ENCODE data around the gene C1QB.
A peak's percentile ranks its signal among the peaks of the same experiment; 100 is the strongest.
"Not testable (repeated sequence)": the region's sequence is repeated elsewhere in the genome, so short reads cannot be mapped to it uniquely, and the experiment has no call there.

Gene C1QB

GRCh38 chr1:22660716-22661241 lies 7.7 kb downstream of the C1QB start:
- TF ChIP-seq, protein P1, sequence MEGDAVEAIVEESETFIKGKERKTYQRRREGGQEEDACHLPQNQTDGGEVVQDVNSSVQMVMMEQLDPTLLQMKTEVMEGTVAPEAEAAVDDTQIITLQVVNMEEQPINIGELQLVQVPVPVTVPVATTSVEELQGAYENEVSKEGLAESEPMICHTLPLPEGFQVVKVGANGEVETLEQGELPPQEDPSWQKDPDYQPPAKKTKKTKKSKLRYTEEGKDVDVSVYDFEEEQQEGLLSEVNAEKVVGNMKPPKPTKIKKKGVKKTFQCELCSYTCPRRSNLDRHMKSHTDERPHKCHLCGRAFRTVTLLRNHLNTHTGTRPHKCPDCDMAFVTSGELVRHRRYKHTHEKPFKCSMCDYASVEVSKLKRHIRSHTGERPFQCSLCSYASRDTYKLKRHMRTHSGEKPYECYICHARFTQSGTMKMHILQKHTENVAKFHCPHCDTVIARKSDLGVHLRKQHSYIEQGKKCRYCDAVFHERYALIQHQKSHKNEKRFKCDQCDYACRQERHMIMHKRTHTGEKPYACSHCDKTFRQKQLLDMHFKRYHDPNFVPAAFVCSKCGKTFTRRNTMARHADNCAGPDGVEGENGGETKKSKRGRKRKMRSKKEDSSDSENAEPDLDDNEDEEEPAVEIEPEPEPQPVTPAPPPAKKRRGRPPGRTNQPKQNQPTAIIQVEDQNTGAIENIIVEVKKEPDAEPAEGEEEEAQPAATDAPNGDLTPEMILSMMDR (IDR thresholded peaks at IDR 0.05; ENCODE audit: low read depth, low read length, missing control alignments), result no peak
- H3K4me3 ChIP-seq (ENCODE audit: low read depth, low read length), result no peak overlapping the region
- no peak for DNase-seq (ENCODE audit: low read depth)

DNA sequence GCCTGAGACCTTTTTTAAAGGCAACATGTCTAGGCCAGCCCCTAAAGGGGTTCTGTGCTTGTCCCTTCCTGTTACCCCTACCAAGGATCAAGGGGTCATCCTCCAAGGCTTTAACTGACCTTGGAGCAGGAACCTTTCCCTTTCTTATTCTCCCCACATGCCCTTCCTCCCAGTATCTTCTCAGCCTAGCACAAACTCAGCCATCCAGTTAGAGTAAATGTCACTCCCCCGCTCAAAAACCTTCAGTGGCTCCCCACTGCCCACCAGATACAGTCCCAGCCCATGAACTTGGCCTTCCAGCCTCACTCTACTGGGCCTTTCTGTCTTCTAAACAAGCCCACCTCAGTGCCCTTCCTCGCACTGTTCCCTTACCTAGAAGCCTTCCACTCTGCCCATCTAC lies 8.8 kb downstream of the C1QB start:
- no peak overlapping the region for H3K4me3 ChIP-seq (ENCODE audit: low read depth, low read length)
- DNase-seq (ENCODE audit: low read depth), result no peak
- TF ChIP-seq, protein P1 (IDR thresholded peaks at IDR 0.05; ENCODE audit: low read depth, low read length, missing control alignments), result no peak

DNA sequence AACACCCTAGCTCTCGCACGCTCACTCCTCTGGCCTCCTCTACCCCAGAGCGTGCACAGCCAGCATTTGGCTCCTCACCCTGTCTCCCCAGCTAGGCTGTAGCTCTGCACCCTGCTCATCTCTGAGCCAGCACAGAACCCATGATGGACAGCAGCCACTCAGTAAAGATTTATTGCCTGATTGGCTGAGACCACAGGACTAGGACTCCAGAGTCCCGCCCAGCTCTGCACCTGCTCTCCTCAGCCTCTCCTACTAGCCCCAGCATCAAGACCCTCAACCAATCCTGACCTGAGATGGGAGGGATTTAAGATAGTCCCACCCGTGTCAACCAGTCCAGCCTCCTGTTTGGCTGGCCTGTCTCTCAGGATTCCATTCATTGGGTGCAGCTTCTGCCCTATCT lies 9.3 kb downstream of the C1QB start:
- peak; percentile 12 for DNase-seq (ENCODE audit: low read depth)
- no peak overlapping the region for H3K4me3 ChIP-seq (ENCODE audit: low read depth, low read length)
- TF ChIP-seq, protein P1 (IDR thresholded peaks at IDR 0.05; ENCODE audit: low read depth, low read length, missing control alignments), result no peak

DNA sequence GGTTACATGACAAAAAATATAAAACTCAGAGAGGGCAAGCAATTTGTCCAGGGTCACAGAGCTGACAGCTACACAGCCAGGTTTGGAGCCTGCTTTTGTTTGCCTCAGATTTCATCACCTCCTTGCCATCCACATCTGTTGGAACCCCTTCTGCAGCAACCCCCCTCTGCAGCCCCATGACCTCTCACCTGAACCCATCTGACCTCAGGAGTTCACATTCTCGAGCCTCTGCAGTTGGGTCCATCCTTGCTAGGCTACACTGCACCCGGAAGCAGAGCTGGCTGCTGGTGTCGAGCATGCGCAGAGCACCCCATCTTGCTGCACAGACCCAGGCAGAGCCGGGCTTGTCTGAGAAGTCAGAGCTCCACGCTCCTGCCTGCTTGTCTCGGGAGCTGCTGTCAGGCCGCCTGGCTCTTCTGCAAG lies 10.0 kb downstream of the C1QB start:
- no peak for DNase-seq (ENCODE audit: low read depth)
- H3K4me3 ChIP-seq (ENCODE audit: low read depth, low read length), result no peak overlapping the region
- TF ChIP-seq, protein P1 (IDR thresholded peaks at IDR 0.05; ENCODE audit: low read depth, low read length, missing control alignments), result no peak

DNA sequence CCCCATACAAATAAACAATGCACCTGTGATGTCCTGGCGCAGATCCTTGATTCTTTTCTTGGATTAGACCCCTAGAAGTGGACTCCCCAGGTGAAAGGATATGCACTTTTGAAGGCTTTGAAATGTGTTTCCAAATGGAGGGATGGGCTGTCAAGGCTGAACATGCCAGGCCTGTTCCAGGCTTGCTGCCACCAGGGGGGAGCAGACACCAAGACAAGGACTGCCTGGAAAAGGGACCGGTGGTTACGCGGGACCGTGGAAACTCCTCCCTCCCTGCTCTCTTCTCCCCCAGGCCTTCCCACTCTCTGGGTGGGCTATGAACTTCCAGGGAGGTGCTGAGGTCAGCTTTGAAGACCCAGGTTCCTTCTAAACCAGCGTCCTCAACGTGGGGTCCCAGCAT lies 12.7 kb downstream of the C1QB start:
- TF ChIP-seq, protein P1 (IDR thresholded peaks at IDR 0.05; ENCODE audit: low read depth, low read length, missing control alignments), result peak; percentile 30
- DNase-seq (ENCODE audit: low read depth), result no peak
- no peak overlapping the region for H3K4me3 ChIP-seq (ENCODE audit: low read depth, low read length)

DNA sequence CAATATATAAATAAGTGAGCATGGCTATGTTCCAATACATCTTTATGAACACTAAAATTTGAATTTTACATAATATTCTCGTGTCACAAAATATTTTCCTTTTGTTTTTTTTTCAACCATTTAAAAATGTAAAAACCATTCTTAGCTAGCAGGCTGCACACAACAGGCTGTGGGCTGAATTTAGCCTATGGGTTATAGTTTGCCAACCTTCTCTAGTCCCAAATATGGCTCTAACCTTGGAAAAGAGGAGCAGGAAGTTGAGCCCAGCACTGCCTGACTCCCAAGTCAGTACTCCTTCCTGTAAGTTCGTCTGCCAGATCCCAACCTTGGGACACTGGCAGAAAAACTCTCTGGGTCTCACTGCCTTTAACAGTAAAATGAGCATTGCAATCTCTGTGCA lies 13.4 kb downstream of the C1QB start:
- TF ChIP-seq, protein P1 (IDR thresholded peaks at IDR 0.05; ENCODE audit: low read depth, low read length, missing control alignments), result no peak

DNA sequence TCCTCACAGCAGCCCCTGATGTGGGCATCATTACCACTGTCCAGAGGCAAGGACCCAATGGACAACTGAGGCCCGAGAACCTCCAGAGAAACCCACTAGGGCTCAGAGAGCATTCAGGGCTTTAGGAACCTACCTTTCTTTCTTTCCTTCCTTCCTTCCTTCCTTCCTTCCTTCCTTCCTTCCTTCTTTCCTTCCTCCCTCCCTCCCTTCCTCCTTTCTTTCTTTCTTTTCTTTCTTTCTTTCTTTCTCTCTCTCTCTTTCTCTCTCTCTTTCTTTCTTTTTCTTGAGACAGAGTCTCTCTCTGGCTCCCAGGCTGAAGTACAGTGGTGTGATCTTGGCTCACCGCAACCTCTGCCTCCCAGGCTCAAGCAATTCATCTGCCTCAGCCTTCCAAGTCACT lies 15.8 kb downstream of the C1QB start:
- not testable (repeated sequence) for DNase-seq (ENCODE audit: low read depth); H3K4me3 ChIP-seq (ENCODE audit: low read depth, low read length)

More for the DNA sequence above, 13.4 kb downstream of the C1QB start:
- no peak overlapping the region for H3K4me3 ChIP-seq (ENCODE audit: low read depth, low read length)
- DNase-seq (ENCODE audit: low read depth), result no peak
